ENCODE measurements around the gene HINT1. TPM values are rescaled to one million over a fixed set of nuclear protein-coding genes. Genes with fewer than 3 reads are reported as not detected.

HINT1 gene
- total and polyA plus RNA-seq, 2 experiments from 2014 or later, result 268 to 463 TPM

GRCh38 chr5:131156957-131157356 lies 8.1 kb downstream of the HINT1 start:
- DNase-seq (ENCODE audit: low spot score), result no peak
- no peaks in the 10 kb centered on the region for H3K27me3 ChIP-seq
- H2AFZ ChIP-seq, result no peak overlapping the region
- H3K27ac ChIP-seq, result no peak overlapping the region
- H3K79me2 ChIP-seq, result peaks cover 24% of the 10 kb centered on the region
- no peak overlapping the region for H3K4me3 ChIP-seq
- H3K36me3 ChIP-seq (replicated peaks; ENCODE audit: insufficient read depth, low read depth), result peaks cover 4% of the 10 kb centered on the region
- TF ChIP-seq EZH2 (IDR thresholded peaks at IDR 0.05; ENCODE audit: borderline replicate concordance) (no peak), EZH2phosphoT487 (IDR thresholded peaks at IDR 0.05; ENCODE audit: low read depth, severe bottlenecking, unreplicated experiment) (no peak), CTCF (IDR thresholded peaks at IDR 0.05; ENCODE audit: poor library complexity) (no peak)
- H4K20me1 ChIP-seq (ENCODE audit: insufficient read depth, poor library complexity, severe bottlenecking), result no peaks in the 10 kb centered on the region
- no peaks in the 10 kb centered on the region for H3K9me2 ChIP-seq (replicated peaks; ENCODE audit: insufficient read depth)
- H3K4me2 ChIP-seq, result no peak overlapping the region
- H3K4me1 ChIP-seq (ENCODE audit: insufficient read depth), result no peaks in the 10 kb centered on the region
- no peaks in the 10 kb centered on the region for H3K9me3 ChIP-seq (ENCODE audit: low read depth)
- 99% methylated on average over 5 of the region's 5 CpGs for WGBS (ENCODE audit: low lambda C conversion rate, missing lambda C conversion rate)

GRCh38 chr5:131156385-131156784 lies 8.7 kb downstream of the HINT1 start:
- no peaks in the 10 kb centered on the region for H3K9me3 ChIP-seq (ENCODE audit: low read depth)
- no peaks in the 10 kb centered on the region for H3K4me1 ChIP-seq (ENCODE audit: insufficient read depth)
- H3K27me3 ChIP-seq, result no peaks in the 10 kb centered on the region
- H2AFZ ChIP-seq, result no peak overlapping the region
- no peak overlapping the region for H3K27ac ChIP-seq
- no peaks in the 10 kb centered on the region for H3K9me2 ChIP-seq (replicated peaks; ENCODE audit: insufficient read depth)
- DNase-seq (ENCODE audit: low spot score), result no peak
- TF ChIP-seq EZH2phosphoT487 (IDR thresholded peaks at IDR 0.05; ENCODE audit: low read depth, severe bottlenecking, unreplicated experiment) (no peak), CTCF (IDR thresholded peaks at IDR 0.05; ENCODE audit: poor library complexity) (no peak), EZH2 (IDR thresholded peaks at IDR 0.05; ENCODE audit: borderline replicate concordance) (no peak)
- peaks cover 4% of the 10 kb centered on the region for H3K36me3 ChIP-seq (replicated peaks; ENCODE audit: insufficient read depth, low read depth)
- H3K79me2 ChIP-seq, result peaks cover 18% of the 10 kb centered on the region
- WGBS (ENCODE audit: low lambda C conversion rate, missing lambda C conversion rate), result 95% methylated on average over 2 of the region's 2 CpGs
- H4K20me1 ChIP-seq (ENCODE audit: insufficient read depth, poor library complexity, severe bottlenecking), result no peaks in the 10 kb centered on the region
- no peak overlapping the region for H3K4me3 ChIP-seq
- H3K4me2 ChIP-seq, result no peak overlapping the region

GRCh38 chr5:131151216-131151615 lies 13.8 kb downstream of the HINT1 start:
- no peaks in the 10 kb centered on the region for H3K36me3 ChIP-seq (replicated peaks; ENCODE audit: insufficient read depth, low read depth)
- no peak for DNase-seq (ENCODE audit: low spot score)
- no peak overlapping the region for H3K27ac ChIP-seq
- no peaks in the 10 kb centered on the region for H3K9me3 ChIP-seq (ENCODE audit: low read depth)
- no peaks in the 10 kb centered on the region for H3K27me3 ChIP-seq
- H3K4me2 ChIP-seq, result no peak overlapping the region
- H4K20me1 ChIP-seq (ENCODE audit: insufficient read depth, poor library complexity, severe bottlenecking), result no peaks in the 10 kb centered on the region
- no peaks in the 10 kb centered on the region for H3K9me2 ChIP-seq (replicated peaks; ENCODE audit: insufficient read depth)
- H3K4me1 ChIP-seq (ENCODE audit: insufficient read depth), result no peaks in the 10 kb centered on the region
- TF ChIP-seq EZH2phosphoT487 (IDR thresholded peaks at IDR 0.05; ENCODE audit: low read depth, severe bottlenecking, unreplicated experiment), result no peak
- TF ChIP-seq EZH2 (IDR thresholded peaks at IDR 0.05; ENCODE audit: borderline replicate concordance), result no peak
- no peak for TF ChIP-seq CTCF (IDR thresholded peaks at IDR 0.05; ENCODE audit: poor library complexity)
- WGBS (ENCODE audit: low lambda C conversion rate, missing lambda C conversion rate), result 88% methylated on average over 4 of the region's 4 CpGs
- no peak overlapping the region for H3K4me3 ChIP-seq
- no peaks in the 10 kb centered on the region for H3K79me2 ChIP-seq
- no peak overlapping the region for H2AFZ ChIP-seq

- Histone ChIP-seq H3K9me2 (replicated peaks; ENCODE audit: insufficient read depth) (no peaks in the 10 kb centered on the region), H3K9me3 (ENCODE audit: low read depth) (no peaks in the 10 kb centered on the region), H3K4me1 (ENCODE audit: insufficient read depth) (no peaks in the 10 kb centered on the region), H3K36me3 (replicated peaks; ENCODE audit: insufficient read depth, low read depth) (no peaks in the 10 kb centered on the region), H3K4me3 (no peak overlapping the region), H3K79me2 (no peaks in the 10 kb centered on the region), H2AFZ (no peak overlapping the region), H4K20me1 (ENCODE audit: insufficient read depth, poor library complexity, severe bottlenecking) (no peaks in the 10 kb centered on the region), H3K4me2 (no peak overlapping the region), H3K27ac (no peak overlapping the region), H3K27me3 (no peaks in the 10 kb centered on the region)
- TF ChIP-seq EZH2 (IDR thresholded peaks at IDR 0.05; ENCODE audit: borderline replicate concordance), result no peak
- no peak for TF ChIP-seq CTCF (IDR thresholded peaks at IDR 0.05; ENCODE audit: poor library complexity)
- no peak for TF ChIP-seq EZH2phosphoT487 (IDR thresholded peaks at IDR 0.05; ENCODE audit: low read depth, severe bottlenecking, unreplicated experiment)
- no peak for DNase-seq (ENCODE audit: low spot score)
- 75% methylated on average over 7 of the region's 7 CpGs for WGBS (ENCODE audit: low lambda C conversion rate, missing lambda C conversion rate)
Observed at GRCh38 chr5:131150408-131150807, 14.6 kb downstream of the HINT1 start.

Data from hepatocyte (in vitro differentiated cells).